Endothelial cell of umbilical vein (primary cell): ENCODE results near the gene CHN2.

Experiments
- EZH2 ChIP-seq: IDR thresholded peaks from 2 replicates; pipeline ENCODE4 v1.6.1; 2012; ENCODE audit warnings: borderline replicate concordance, low read depth, mild to moderate bottlenecking, moderate library complexity, low read length, inconsistent platforms; ENCODE audit not compliant: severe bottlenecking
- FOS ChIP-seq: IDR thresholded peaks from 2 replicates; pipeline ENCODE4 v1.6.1; 2011; ENCODE audit warnings: mild to moderate bottlenecking, low read length, moderate library complexity, borderline replicate concordance; ENCODE audit not compliant: insufficient read depth
- GATA2 ChIP-seq: IDR thresholded peaks from 2 replicates; pipeline ENCODE4 v1.7.0; 2011; ENCODE audit warnings: low read depth, mild to moderate bottlenecking, moderate library complexity, mixed read lengths, low read length; ENCODE audit not compliant: insufficient read length, insufficient read depth
- JUN ChIP-seq: IDR thresholded peaks from 2 replicates; pipeline ENCODE4 v1.6.1; 2011; ENCODE audit warnings: borderline replicate concordance, low read depth; ENCODE audit not compliant: insufficient read length, insufficient read depth
- POLR2A ChIP-seq: IDR thresholded peaks from 2 replicates; pipeline ENCODE4 v1.6.1; 2012; ENCODE audit warnings: low read depth, mild to moderate bottlenecking, control low read depth, low read length
- POLR2AphosphoS5 ChIP-seq: IDR thresholded peaks from 2 replicates; pipeline ENCODE4 v1.6.1; 2012; ENCODE audit warnings: low read depth, mild to moderate bottlenecking, control low read depth, low read length, moderate library complexity; ENCODE audit not compliant: insufficient read depth
- TF ChIP-seq, protein P1 (sequence below), 2 donors: IDR thresholded peaks; 1 replicate in 1 of 2; 2 replicates in 1 of 2; pipeline ENCODE4 v1.5.1; 2011; ENCODE audit warnings: low read length in 2 of 2, mild to moderate bottlenecking in 2 of 2, moderate library complexity in 2 of 2, control low read depth in 1 of 2, inconsistent platforms in 1 of 2, low read depth in 1 of 2; ENCODE audit not compliant: insufficient read depth in 1 of 2; ENCODE audit errors: extremely low read depth in 1 of 2
- TF ChIP-seq, protein P2 (sequence below): IDR thresholded peaks from 2 replicates; pipeline ENCODE4 v1.6.1; 2011; ENCODE audit not compliant: insufficient read depth, insufficient read length

GRCh38 chr7:29331163-29331562, 136.6 kb downstream of the CHN2 start:
- no peak for TF ChIP-seq POLR2A
- TF ChIP-seq, protein P1, sequence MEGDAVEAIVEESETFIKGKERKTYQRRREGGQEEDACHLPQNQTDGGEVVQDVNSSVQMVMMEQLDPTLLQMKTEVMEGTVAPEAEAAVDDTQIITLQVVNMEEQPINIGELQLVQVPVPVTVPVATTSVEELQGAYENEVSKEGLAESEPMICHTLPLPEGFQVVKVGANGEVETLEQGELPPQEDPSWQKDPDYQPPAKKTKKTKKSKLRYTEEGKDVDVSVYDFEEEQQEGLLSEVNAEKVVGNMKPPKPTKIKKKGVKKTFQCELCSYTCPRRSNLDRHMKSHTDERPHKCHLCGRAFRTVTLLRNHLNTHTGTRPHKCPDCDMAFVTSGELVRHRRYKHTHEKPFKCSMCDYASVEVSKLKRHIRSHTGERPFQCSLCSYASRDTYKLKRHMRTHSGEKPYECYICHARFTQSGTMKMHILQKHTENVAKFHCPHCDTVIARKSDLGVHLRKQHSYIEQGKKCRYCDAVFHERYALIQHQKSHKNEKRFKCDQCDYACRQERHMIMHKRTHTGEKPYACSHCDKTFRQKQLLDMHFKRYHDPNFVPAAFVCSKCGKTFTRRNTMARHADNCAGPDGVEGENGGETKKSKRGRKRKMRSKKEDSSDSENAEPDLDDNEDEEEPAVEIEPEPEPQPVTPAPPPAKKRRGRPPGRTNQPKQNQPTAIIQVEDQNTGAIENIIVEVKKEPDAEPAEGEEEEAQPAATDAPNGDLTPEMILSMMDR (IDR thresholded peaks at IDR 0.05; ENCODE audit: extremely low read depth in 1 of 2, insufficient read depth in 1 of 2, low read depth in 1 of 2, low read length in 2 of 2): no peak
- TF ChIP-seq POLR2AphosphoS5: no peak
- no peak for TF ChIP-seq EZH2
- TF ChIP-seq, protein P2, sequence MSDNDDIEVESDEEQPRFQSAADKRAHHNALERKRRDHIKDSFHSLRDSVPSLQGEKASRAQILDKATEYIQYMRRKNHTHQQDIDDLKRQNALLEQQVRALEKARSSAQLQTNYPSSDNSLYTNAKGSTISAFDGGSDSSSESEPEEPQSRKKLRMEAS: no peak
- TF ChIP-seq FOS: no peak
- no peak for TF ChIP-seq JUN
- no peak for TF ChIP-seq GATA2
